GM12801 (cell line): Measurements from ENCODE around the gene RGS1.

Source experiments
- TF ChIP-seq, protein P1 (sequence below): IDR thresholded peaks from one replicate; pipeline ENCODE4 v1.5.1; 2011; ENCODE audit warnings: control low read depth; ENCODE audit not compliant: insufficient read length; ENCODE audit errors: extremely low read depth

Gene RGS1

DNA sequence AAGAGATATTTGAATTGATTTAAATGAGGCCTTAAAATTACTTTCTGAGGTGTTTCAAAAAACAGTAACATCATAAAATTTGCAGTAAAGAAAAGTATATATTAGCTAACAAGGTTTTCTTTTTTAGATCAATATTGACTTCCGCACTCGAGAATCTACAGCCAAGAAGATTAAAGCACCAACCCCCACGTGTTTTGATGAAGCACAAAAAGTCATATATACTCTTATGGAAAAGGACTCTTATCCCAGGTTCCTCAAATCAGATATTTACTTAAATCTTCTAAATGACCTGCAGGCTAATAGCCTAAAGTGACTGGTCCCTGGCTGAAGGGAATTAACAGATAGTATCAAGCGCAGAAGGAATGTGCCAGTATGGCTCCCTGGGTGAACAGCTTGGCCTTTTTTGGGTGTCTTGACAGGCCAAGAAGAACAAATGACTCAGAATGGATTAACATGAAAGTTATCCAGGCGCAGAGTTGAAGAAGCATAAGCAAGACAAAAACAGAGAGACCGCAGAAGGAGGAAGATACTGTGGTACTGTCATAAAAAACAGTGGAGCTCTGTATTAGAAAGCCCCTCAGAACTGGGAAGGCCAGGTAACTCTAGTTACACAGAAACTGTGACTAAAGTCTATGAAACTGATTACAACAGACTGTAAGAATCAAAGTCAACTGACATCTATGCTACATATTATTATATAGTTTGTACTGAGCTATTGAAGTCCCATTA lies 3.6 kb downstream of the RGS1 start:
- TF ChIP-seq, protein P1, sequence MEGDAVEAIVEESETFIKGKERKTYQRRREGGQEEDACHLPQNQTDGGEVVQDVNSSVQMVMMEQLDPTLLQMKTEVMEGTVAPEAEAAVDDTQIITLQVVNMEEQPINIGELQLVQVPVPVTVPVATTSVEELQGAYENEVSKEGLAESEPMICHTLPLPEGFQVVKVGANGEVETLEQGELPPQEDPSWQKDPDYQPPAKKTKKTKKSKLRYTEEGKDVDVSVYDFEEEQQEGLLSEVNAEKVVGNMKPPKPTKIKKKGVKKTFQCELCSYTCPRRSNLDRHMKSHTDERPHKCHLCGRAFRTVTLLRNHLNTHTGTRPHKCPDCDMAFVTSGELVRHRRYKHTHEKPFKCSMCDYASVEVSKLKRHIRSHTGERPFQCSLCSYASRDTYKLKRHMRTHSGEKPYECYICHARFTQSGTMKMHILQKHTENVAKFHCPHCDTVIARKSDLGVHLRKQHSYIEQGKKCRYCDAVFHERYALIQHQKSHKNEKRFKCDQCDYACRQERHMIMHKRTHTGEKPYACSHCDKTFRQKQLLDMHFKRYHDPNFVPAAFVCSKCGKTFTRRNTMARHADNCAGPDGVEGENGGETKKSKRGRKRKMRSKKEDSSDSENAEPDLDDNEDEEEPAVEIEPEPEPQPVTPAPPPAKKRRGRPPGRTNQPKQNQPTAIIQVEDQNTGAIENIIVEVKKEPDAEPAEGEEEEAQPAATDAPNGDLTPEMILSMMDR, result no peak

DNA sequence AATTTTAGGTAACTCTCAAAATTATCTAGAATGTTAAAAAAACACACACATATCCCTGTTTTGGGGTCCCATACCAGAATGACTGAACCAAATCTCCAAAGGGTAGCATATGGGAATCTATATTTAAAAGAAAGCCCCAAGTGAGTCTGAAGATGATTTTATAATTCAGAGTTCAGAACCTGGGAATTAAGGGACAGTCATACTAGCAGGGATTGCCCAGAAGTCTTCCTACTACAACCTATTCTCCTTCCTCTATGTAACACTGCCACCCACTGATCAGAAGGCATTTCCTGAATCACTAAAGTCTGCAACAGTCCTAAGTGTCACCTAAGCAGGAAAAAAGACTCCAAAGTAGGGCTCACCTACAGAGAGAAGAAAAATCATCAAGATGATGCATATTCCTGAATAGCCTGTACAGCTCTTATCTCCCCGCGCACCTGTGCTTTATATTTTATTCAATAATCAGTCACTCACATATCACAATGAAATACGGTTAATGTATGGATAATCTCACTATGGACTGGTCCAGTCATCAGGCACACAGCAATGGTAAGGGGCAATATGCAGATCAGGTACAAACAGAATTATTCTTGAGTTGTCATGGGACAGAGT lies 4.9 kb downstream of the RGS1 start:
- TF ChIP-seq, protein P1, result no peak

DNA sequence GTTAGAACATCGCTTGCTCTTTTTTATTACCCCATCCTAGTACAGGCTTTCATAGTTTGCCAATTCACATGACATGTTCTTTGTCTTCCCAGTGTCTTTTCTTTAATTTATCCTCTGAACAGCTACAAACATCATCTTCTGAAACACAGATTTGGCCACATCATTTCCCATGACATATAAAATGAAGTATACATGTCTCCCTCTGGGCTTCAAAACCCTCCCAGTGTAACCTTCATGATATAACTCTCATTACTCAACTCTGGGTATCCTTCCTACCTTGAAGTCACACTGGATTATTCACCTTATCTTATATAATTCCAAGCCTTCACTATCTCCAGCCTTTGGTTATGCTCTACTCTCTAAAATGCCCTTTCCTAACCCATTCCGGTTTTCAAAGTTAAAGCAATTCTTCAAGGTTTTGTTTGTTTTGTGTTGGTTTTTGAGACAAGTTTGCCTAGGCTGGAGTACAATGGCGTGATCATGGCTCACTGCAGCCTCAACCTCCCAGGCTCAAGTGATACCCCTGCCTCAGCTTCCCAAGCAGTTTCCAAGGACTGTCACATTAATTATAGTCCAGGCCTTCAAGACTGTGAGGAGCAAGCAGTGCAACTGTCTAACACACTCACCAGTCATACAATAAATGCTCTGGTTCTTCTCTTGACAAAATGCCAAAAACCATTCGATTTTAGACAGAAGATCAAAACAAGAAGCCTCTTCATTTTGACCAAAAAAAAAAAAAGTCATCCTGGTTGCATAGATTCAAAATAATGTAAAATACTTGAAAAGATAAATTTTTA lies 5.8 kb downstream of the RGS1 start:
- TF ChIP-seq, protein P1, result no peak

DNA sequence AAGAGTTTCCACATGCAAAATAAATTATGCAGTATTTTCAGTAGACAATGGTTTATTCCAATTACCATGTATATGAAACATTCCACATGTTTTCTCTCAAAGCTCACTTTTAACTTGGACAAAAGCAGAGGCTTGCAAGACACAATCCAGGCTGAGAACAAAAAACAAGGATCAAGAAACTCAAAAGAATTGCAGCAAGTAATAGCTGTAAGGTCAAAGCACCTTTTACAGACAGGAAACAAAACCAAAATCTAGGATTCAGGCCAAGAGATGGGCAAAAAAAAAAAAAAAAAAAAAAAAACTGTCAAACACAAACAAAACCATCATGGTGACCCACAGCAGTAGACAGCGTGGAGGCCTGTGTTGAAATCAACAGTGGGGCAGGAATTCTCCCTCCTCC lies 9.3 kb downstream of the RGS1 start:
- TF ChIP-seq, protein P1, result no peak

DNA sequence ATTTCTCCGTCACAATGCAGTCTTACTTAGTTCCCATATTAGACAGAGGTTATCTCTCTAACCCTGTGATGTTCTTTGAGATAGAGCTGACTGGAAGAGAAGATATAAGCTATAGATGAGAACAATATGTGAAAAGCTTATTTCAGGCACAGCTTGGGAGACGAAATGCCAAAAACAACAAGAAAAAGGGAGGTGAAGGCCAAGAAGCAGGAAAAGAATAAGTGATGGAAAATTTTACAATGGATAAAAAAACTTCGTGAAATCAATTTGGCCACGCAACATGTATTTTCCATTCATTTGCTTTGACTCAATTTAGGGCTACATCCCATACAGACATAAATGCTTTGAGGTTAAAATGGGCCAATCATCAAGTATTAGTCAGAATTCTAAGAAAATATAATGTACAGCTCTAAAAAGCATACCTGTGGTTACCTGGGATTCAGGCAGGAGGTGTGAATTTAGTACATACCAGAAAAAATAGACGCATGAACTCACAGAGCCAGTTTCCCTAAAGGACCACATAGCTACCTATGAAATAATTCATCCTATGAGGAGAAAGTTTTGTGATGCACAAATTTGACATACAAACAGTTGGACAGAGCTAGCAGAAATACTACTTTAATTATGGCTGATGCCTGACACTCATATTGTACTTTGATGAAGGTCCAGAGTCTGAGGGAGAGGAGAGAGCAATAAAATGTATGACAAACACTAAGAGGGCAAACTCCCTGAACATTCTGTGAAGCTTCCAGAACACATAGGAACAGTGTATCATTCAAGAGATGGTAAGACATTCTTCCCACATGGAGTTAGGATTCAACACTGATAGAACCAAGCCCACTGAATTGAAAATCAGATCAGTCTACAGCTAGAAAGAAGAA lies 12.1 kb downstream of the RGS1 start:
- TF ChIP-seq, protein P1, result no peak

DNA sequence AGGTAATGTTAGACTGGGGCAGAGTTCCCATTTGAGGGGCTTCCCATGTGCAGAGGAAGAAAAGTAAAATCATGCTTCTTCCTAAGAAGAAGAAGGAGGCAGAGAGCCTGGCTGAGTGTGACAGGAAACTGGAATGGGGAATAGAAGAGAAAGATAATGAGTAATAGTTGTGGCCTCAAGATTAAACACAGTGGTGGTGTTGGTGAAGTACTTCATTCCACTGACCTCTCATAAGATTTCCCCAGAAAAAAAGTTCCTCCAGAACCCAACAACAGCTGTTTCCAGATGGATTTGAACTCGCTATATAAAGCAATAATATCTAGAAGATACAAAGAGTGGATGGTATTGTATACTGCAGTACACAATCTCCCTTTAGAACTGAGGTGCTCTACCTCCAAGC lies 13.0 kb downstream of the RGS1 start:
- TF ChIP-seq, protein P1, result no peak

DNA sequence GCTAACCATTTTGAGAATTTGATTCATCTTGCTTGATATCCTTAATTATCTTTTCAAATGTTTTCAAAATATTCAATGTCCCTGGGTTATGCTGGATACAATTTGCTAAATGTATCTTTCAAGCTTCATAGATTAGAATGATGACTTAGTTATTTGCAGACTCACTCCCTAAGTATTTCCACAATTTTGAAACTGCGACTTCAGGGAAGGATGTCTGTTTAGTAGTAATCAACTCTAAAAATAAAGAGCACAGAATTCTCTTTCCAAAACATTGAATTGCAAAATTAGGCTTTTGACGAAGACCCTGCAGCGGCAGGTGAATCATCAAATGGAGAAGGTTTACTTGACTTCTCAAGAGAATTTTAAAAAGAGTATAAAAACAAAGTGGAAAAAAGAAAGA lies 14.2 kb downstream of the RGS1 start:
- TF ChIP-seq, protein P1, result no peak
